Gastroesophageal sphincter (tissue), 4 donors: ENCODE measurements around the gene DACT3. TPM values are rescaled to one million over a fixed set of nuclear protein-coding genes. Genes with fewer than 3 reads are reported as not detected.

Experiments used
- ATAC-seq: fragments of 150-250 bp; one replicate; pipeline ENCODE4 v1.9.1; 2016; ENCODE audit warnings: mild to moderate bottlenecking, moderate library complexity
- H3K27ac ChIP-seq, 4 donors: fragments of 200-600 bp; sonication (generic) in 3 of 4; 1 replicate in 3 of 4; 2 replicates in 1 of 4; pipeline ENCODE4 v1.5.1; 2016 to 2019
- H3K27me3 ChIP-seq: fragments of 200-600 bp; sonication (generic); one replicate; pipeline ENCODE4 v1.5.1; 2019
- H3K36me3 ChIP-seq, 2 donors: fragments of 200-600 bp; sonication (generic); one replicate each; pipeline ENCODE4 v1.5.1; 2019; ENCODE audit warnings: control low read depth in 1 of 2
- H3K4me1 ChIP-seq, 3 donors: fragments of 200-600 bp; sonication (generic); 1 replicate in 2 of 3; 2 replicates in 1 of 3; pipeline ENCODE4 v1.5.1; 2016 to 2019; ENCODE audit warnings: control low read depth in 2 of 3
- H3K4me3 ChIP-seq, 2 donors: fragments of 200-600 bp; sonication (generic); one replicate each; pipeline ENCODE4 v1.5.1; 2019; ENCODE audit warnings: mild to moderate bottlenecking in 1 of 2, moderate library complexity in 1 of 2
- H3K9me3 ChIP-seq, 3 donors: fragments of 200-600 bp; sonication (generic); one replicate each; pipeline ENCODE4 v1.5.1; 2017 to 2019; ENCODE audit warnings: control low read depth in 2 of 3
- CTCF ChIP-seq, 4 experiments: fragments of 200-600 bp in 2 of 4; fragments of 450-650 bp in 2 of 4; sonication (generic) in 1 of 4; IDR thresholded peaks; one replicate each; pipeline ENCODE4 v1.5.1; 2017 to 2019; ENCODE audit warnings: antibody characterized with exemption in 4 of 4, mild to moderate bottlenecking in 2 of 4, moderate library complexity in 2 of 4
- EP300 ChIP-seq: sonication (generic); formaldehyde crosslinking; IDR thresholded peaks from one replicate; pipeline ENCODE4 v1.6.1; 2017; ENCODE audit warnings: antibody characterized with exemption, mild to moderate bottlenecking
- POLR2A ChIP-seq, 2 donors: fragments of 450-650 bp; IDR thresholded peaks; one replicate each; pipeline ENCODE4 v1.6.1; 2017; ENCODE audit warnings: antibody characterized with exemption in 2 of 2, mild to moderate bottlenecking in 2 of 2, moderate library complexity in 1 of 2
- POLR2AphosphoS5 ChIP-seq: sonication (generic); formaldehyde crosslinking; IDR thresholded peaks from one replicate; pipeline ENCODE4 v1.6.1; 2017; ENCODE audit warnings: antibody characterized with exemption
- WGBS, 2 donors: methylation state at CpG; one replicate each; pipeline ENCODE4 v1.1.5; 2018; ENCODE audit warnings: low coverage in 1 of 2; 5-methylcytosine and 5-hydroxymethylcytosine counted together
- small RNA-seq, 4 donors: library from RNA; depleted of rRNA; stranded (forward); fragments of <200 nt; gene quantifications; one replicate each; pipeline ENCODE3, GENCODE V24; 2016
- total RNA-seq, 4 donors: library from RNA; depleted of rRNA; stranded (reverse); fragments of >200 nt; gene quantifications; one replicate each; pipeline ENCODE4 v1.1.0, GENCODE V29; 2016

Gene DACT3
- total RNA-seq, 4 donors from 2014 or later = 42.9 to 105 (median 53.1) TPM

GRCh38 chr19:46600384-46601317, 60.3 kb downstream of the DACT3 start:
- peaks cover 0 to 48% (median 29%) of the 10 kb centered on the region in 3 donors for H3K4me1 ChIP-seq
- peaks cover 0 to 11% (median 0%) of the 10 kb centered on the region in 3 donors for H3K9me3 ChIP-seq
- H3K36me3 ChIP-seq = peaks cover 0 to 4% of the 10 kb centered on the region in 2 donors
- peak; percentile 95 for ATAC-seq
- H3K27me3 ChIP-seq = no peaks in the 10 kb centered on the region
- WGBS, 2 donors = no CpG with 5 or more reads among the region's 93 CpGs
- peak overlapping the region; percentile 95 to 98 for H3K4me3 ChIP-seq
- TF ChIP-seq CTCF (IDR thresholded peaks at IDR 0.05) = no peak
- peak; percentile 39 for TF ChIP-seq POLR2AphosphoS5
- peak; percentile 52 to 73 for TF ChIP-seq POLR2A (IDR thresholded peaks at IDR 0.05)
- TF ChIP-seq EP300 = no peak
- peak overlapping the region; percentile 87 to 98 (median 95) for H3K27ac ChIP-seq

DNA sequence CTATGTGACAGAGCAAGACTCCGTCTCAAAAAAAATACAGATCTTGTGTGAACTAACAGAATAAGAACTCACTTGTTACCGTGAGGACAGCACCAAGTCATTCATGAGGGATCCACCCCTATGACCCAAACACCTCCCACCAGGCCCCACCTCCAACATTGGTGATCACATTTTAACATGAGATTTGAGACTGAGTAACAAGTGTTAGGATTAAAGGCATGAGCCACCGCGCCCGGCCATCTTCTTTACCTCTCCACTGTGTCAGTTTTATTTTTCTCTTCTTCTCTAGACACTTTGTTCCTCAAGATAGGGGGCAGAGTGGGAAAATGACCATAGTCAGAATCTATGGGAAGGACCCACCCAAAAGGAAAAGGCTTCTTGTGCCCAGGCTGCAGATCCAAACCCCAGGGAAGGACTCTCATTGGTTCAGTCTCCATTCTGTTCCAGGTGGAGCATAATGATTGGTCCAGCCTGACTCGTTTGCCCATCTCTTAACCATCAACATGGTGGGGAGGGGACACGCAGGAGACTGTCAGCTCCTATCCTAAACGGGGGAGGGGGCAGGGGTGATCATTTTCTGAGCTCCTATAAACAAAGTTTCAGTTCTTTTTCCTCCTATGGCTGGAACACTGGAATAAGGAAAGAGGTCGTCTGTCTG, 61.1 kb downstream of the DACT3 start:
- H3K4me1 ChIP-seq = peaks cover 0 to 40% (median 25%) of the 10 kb centered on the region in 3 donors
- peak overlapping the region; percentile 95 to 98 for H3K4me3 ChIP-seq
- ATAC-seq = no peak
- peaks cover 0 to 11% (median 0%) of the 10 kb centered on the region in 3 donors for H3K9me3 ChIP-seq
- no peaks in the 10 kb centered on the region for H3K27me3 ChIP-seq
- H3K36me3 ChIP-seq = no peaks in the 10 kb centered on the region
- peak overlapping the region in 3 of 4 donors; percentile 92 to 98 (median 98) for H3K27ac ChIP-seq
- WGBS, 2 donors = 56 to 63% methylated on average over 5 to 8 of the region's 9 CpGs
- TF ChIP-seq POLR2A (IDR thresholded peaks at IDR 0.05) (no peak), CTCF (IDR thresholded peaks at IDR 0.05) (no peak), EP300 (no peak), POLR2AphosphoS5 (no peak)

- ATAC-seq = no peak
- peaks cover 0 to 11% (median 0%) of the 10 kb centered on the region in 3 donors for H3K9me3 ChIP-seq
- TF ChIP-seq POLR2AphosphoS5 (no peak), CTCF (IDR thresholded peaks at IDR 0.05) (no peak), POLR2A (IDR thresholded peaks at IDR 0.05) (no peak), EP300 (no peak)
- no peak overlapping the region for H3K27ac ChIP-seq
- H3K4me1 ChIP-seq = peaks cover 0 to 26% (median 11%) of the 10 kb centered on the region in 3 donors
- 87 to 91% methylated on average over 3 to 4 of the region's 4 CpGs for WGBS, 2 donors
- H3K27me3 ChIP-seq = no peaks in the 10 kb centered on the region
- H3K36me3 ChIP-seq = no peaks in the 10 kb centered on the region
- H3K4me3 ChIP-seq = no peak overlapping the region
These were observed 62.5 kb downstream of the DACT3 start for GRCh38 chr19:46598372-46598917.

Small RNA genes within 50 kb of the gene (small RNA-seq; reads per million reads assigned to genes)
- gene MIR320E = 0.09 to 0.86 (median 0.46) reads per million in 4 donors
- 0 reads per million in 4 donors for gene RN7SL364P

Other genes with a start within 250 kb of the DACT3 start
- gene CCDC8, start 247.6 kb downstream of the DACT3 start, total RNA-seq = 10 to 100 TPM in 1 of 4 donors, 1 to 10 TPM in 3; 4.3 to 10.1 (median 7.6) TPM
- gene PNMA8C, start 232.2 kb downstream of the DACT3 start, total RNA-seq = under 1 TPM in 3 of 4 donors, not detected in 1; 0.12 to 0.39 (median 0.27) TPM
- gene PNMA8A, start 189.6 kb downstream of the DACT3 start, total RNA-seq = 1 to 10 TPM; 1.6 to 5.4 (median 4.0) TPM
- 1 to 10 TPM; 1.2 to 3.4 (median 1.6) TPM for gene PNMA8B, start 165.3 kb downstream of the DACT3 start, total RNA-seq
- gene CALM3, start 59.9 kb downstream of the DACT3 start, total RNA-seq = 100 to 1,000 TPM; 128 to 193 (median 163) TPM
- gene PTGIR, start 36.1 kb downstream of the DACT3 start, total RNA-seq = 1 to 10 TPM; 3.6 to 5.9 (median 4.3) TPM
- not detected for gene GNG8, start 25.0 kb downstream of the DACT3 start, total RNA-seq
- gene PRKD2, start 55.9 kb upstream of the DACT3 start, total RNA-seq = 10 to 100 TPM; 15.2 to 33.6 (median 19.7) TPM
- 10 to 100 TPM; 18.7 to 22.5 (median 20.3) TPM for gene FKRP, start 84.9 kb upstream of the DACT3 start, total RNA-seq
- 100 to 1,000 TPM in 1 of 4 donors, 10 to 100 TPM in 3; 64.6 to 109 (median 90.4) TPM for gene STRN4, start 85.3 kb upstream of the DACT3 start, total RNA-seq
- gene SLC1A5, start 127.4 kb upstream of the DACT3 start, total RNA-seq = 10 to 100 TPM; 16.2 to 56.7 (median 38.8) TPM
- 10 to 100 TPM; 40.6 to 76.2 (median 66.5) TPM for gene AP2S1, start 189.7 kb upstream of the DACT3 start, total RNA-seq
- gene ARHGAP35, start 199.8 kb upstream of the DACT3 start, total RNA-seq = 100 to 1,000 TPM in 1 of 4 donors, 10 to 100 TPM in 3; 42.9 to 109 (median 57.6) TPM